Peyer's patch (tissue), 4 donors: ENCODE data around the gene MEF2C.

Source experiments
- CTCF ChIP-seq, 6 experiments: fragments of 450-650 bp in 4 of 6; fragments of 200-600 bp in 2 of 6; sonication (generic) in 1 of 6; IDR thresholded peaks; one replicate each; pipeline ENCODE4 v1.5.1; 2017 to 2019; ENCODE audit warnings: antibody characterized with exemption in 6 of 6, mild to moderate bottlenecking in 3 of 6, moderate library complexity in 1 of 6
- POLR2A ChIP-seq, 2 donors: fragments of 450-650 bp; IDR thresholded peaks; one replicate each; pipeline ENCODE4 v1.5.1; 2017; ENCODE audit warnings: antibody characterized with exemption in 2 of 2, mild to moderate bottlenecking in 2 of 2, moderate library complexity in 2 of 2

- TF ChIP-seq CTCF (IDR thresholded peaks at IDR 0.05) (no peak), POLR2A (IDR thresholded peaks at IDR 0.05) (no peak)
Measured at GRCh38 chr5:88693071-88693932, 189.7 kb downstream of the MEF2C start.
